ENCODE measurements around the gene ANKRD35. TPM values are rescaled to one million over a fixed set of nuclear protein-coding genes. Genes with fewer than 3 reads are reported as not detected.
"Not testable (repeated sequence)": the region's sequence is repeated elsewhere in the genome, so short reads cannot be mapped to it uniquely, and the experiment has no call there.

ANKRD35 gene
- total RNA-seq, 1 donor from 2014 or later = 0.16 TPM

DNA sequence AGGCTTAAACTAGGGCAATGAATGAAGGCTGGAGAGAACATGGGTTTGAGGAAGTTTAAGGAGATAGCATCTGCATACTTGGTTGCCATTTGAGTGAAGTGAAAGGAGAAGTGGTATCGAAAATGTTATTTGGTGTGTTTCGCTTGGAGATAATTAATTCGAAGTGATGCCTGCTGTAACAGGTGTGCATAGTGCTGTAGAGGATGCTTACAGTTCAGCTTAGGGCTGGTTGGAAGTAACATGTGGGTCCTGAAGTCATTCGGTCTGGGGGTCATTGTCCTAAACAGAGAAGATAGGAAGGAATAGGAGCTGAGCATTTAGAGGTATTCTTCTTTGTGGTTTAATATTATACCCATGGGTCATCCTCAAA is 40.5 kb downstream of the ANKRD35 start:
- peak overlapping the region; percentile 78 for H3K9ac ChIP-seq (ENCODE audit: low read length)
- H3K27ac Mint-ChIP-seq (ENCODE audit: unreplicated experiment) = no peak overlapping the region

DNA sequence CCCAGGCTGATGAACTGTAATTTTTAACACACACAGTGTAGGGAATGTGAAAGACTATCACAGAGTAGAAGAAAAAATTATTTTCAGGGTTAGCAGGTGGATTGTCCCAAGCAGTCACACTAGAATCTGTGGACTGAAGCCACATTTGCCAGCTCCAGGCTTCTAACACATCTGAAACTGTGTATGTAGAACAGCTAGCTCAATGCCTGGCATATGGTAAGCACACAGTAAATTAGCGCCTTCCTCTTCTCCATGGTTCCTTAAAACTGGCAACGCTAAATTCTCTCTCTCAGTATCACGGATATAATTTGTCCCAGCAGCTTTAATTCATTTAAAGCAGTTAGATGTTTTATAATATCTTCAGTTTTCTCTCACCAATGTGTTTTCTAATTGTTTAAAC is 42.6 kb downstream of the ANKRD35 start:
- Histone ChIP-seq H3K4me2 (ENCODE audit: low read length) (no peak overlapping the region), H3K36me3 (ENCODE audit: insufficient read depth, low read length) (peaks cover 35% of the 10 kb centered on the region), H3K9ac (ENCODE audit: low read length) (no peak overlapping the region), H3K79me2 (ENCODE audit: insufficient read depth, low read length) (no peaks in the 10 kb centered on the region), H3K27me3 (ENCODE audit: insufficient read depth, low read length) (no peaks in the 10 kb centered on the region), H3K4me1 (ENCODE audit: insufficient read depth, low read length) (peaks cover 6% of the 10 kb centered on the region), H4K20me1 (ENCODE audit: insufficient read depth, low read length) (no peaks in the 10 kb centered on the region), H3K9me3 (ENCODE audit: insufficient read depth, low read depth, low read length) (no peaks in the 10 kb centered on the region), H3K4me3 (ENCODE audit: insufficient read depth, low read depth, low read length) (no peak overlapping the region), H3K27ac (ENCODE audit: low read depth, low read length) (no peak overlapping the region), H2AFZ (ENCODE audit: low read depth, low read length) (no peak overlapping the region)
- no peak overlapping the region for H3K27ac Mint-ChIP-seq (ENCODE audit: unreplicated experiment)
- H3K27me3 Mint-ChIP-seq (ENCODE audit: low read depth, unreplicated experiment) = no peaks in the 10 kb centered on the region
- no peaks in the 10 kb centered on the region for H3K9me3 Mint-ChIP-seq (ENCODE audit: unreplicated experiment)
- no peak overlapping the region for H3K4me3 Mint-ChIP-seq (ENCODE audit: unreplicated experiment)
- TF ChIP-seq, protein P1, sequence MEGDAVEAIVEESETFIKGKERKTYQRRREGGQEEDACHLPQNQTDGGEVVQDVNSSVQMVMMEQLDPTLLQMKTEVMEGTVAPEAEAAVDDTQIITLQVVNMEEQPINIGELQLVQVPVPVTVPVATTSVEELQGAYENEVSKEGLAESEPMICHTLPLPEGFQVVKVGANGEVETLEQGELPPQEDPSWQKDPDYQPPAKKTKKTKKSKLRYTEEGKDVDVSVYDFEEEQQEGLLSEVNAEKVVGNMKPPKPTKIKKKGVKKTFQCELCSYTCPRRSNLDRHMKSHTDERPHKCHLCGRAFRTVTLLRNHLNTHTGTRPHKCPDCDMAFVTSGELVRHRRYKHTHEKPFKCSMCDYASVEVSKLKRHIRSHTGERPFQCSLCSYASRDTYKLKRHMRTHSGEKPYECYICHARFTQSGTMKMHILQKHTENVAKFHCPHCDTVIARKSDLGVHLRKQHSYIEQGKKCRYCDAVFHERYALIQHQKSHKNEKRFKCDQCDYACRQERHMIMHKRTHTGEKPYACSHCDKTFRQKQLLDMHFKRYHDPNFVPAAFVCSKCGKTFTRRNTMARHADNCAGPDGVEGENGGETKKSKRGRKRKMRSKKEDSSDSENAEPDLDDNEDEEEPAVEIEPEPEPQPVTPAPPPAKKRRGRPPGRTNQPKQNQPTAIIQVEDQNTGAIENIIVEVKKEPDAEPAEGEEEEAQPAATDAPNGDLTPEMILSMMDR (IDR thresholded peaks at IDR 0.05; ENCODE audit: insufficient read depth, low read depth, low read length) = no peak
- TF ChIP-seq EZH2 (IDR thresholded peaks at IDR 0.05; ENCODE audit: insufficient read depth, low read length) = no peak
- no peak for DNase-seq (ENCODE audit: low read depth)
- peaks cover 3% of the 10 kb centered on the region for H3K4me1 Mint-ChIP-seq (ENCODE audit: low read depth, unreplicated experiment)
- FAIRE-seq = no peak
- H3K36me3 Mint-ChIP-seq (ENCODE audit: low read depth, unreplicated experiment) = peaks cover 23% of the 10 kb centered on the region

More for the DNA sequence above, 40.5 kb downstream of the ANKRD35 start:
- Histone ChIP-seq H3K4me1 (ENCODE audit: insufficient read depth, low read length) (peaks cover 16% of the 10 kb centered on the region), H3K9me3 (ENCODE audit: insufficient read depth, low read depth, low read length) (no peaks in the 10 kb centered on the region), H3K27ac (ENCODE audit: low read depth, low read length) (no peak overlapping the region), H4K20me1 (ENCODE audit: insufficient read depth, low read length) (no peaks in the 10 kb centered on the region), H3K79me2 (ENCODE audit: insufficient read depth, low read length) (no peaks in the 10 kb centered on the region), H3K4me3 (ENCODE audit: insufficient read depth, low read depth, low read length) (peak overlapping the region; percentile 60), H3K27me3 (ENCODE audit: insufficient read depth, low read length) (no peaks in the 10 kb centered on the region), H2AFZ (ENCODE audit: low read depth, low read length) (no peak overlapping the region), H3K4me2 (ENCODE audit: low read length) (peak overlapping the region; percentile 93), H3K36me3 (ENCODE audit: insufficient read depth, low read length) (peaks cover 35% of the 10 kb centered on the region)
- H3K9me3 Mint-ChIP-seq (ENCODE audit: unreplicated experiment) = no peaks in the 10 kb centered on the region
- TF ChIP-seq, protein P1 (IDR thresholded peaks at IDR 0.05; ENCODE audit: insufficient read depth, low read depth, low read length) = no peak
- TF ChIP-seq EZH2 (IDR thresholded peaks at IDR 0.05; ENCODE audit: insufficient read depth, low read length) = no peak
- H3K4me1 Mint-ChIP-seq (ENCODE audit: low read depth, unreplicated experiment) = peaks cover 16% of the 10 kb centered on the region
- H3K36me3 Mint-ChIP-seq (ENCODE audit: low read depth, unreplicated experiment) = peaks cover 24% of the 10 kb centered on the region
- H3K27me3 Mint-ChIP-seq (ENCODE audit: low read depth, unreplicated experiment) = no peaks in the 10 kb centered on the region
- FAIRE-seq (no peak), DNase-seq (ENCODE audit: low read depth) (no peak)
- no peak overlapping the region for H3K4me3 Mint-ChIP-seq (ENCODE audit: unreplicated experiment)

DNA sequence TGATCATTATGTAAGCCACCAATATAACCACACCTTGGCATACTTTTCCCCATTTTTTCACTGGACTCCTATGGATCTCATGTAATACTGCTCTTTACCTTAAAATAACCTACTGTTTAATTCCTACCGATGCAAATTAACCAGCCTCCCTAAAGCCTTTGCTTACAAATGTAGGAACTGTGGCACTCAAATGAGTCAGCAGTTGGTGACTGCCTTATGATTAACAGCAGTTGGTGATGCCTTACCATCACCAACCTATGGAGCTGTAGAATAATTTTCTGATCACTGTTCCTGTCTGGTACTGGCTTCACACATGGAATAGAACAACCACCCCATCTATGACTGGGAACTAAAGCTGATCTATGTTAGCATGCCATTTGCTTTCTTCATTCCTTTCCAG is 48.0 kb downstream of the ANKRD35 start:
- no peaks in the 10 kb centered on the region for H4K20me1 ChIP-seq (ENCODE audit: insufficient read depth, low read length)
- Mint-ChIP-seq H3K36me3 (ENCODE audit: low read depth, unreplicated experiment) (peaks cover 23% of the 10 kb centered on the region), H3K9me3 (ENCODE audit: unreplicated experiment) (no peaks in the 10 kb centered on the region), H3K4me3 (ENCODE audit: unreplicated experiment) (no peak overlapping the region), H3K27me3 (ENCODE audit: low read depth, unreplicated experiment) (no peaks in the 10 kb centered on the region), H3K27ac (ENCODE audit: unreplicated experiment) (no peak overlapping the region), H3K4me1 (ENCODE audit: low read depth, unreplicated experiment) (no peaks in the 10 kb centered on the region)
- no peaks in the 10 kb centered on the region for H3K27me3 ChIP-seq (ENCODE audit: insufficient read depth, low read length)
- no peak overlapping the region for H2AFZ ChIP-seq (ENCODE audit: low read depth, low read length)
- TF ChIP-seq, protein P1 (IDR thresholded peaks at IDR 0.05; ENCODE audit: insufficient read depth, low read depth, low read length) = no peak
- TF ChIP-seq EZH2 (IDR thresholded peaks at IDR 0.05; ENCODE audit: insufficient read depth, low read length) = no peak
- H3K4me1 ChIP-seq (ENCODE audit: insufficient read depth, low read length) = no peaks in the 10 kb centered on the region
- H3K27ac ChIP-seq (ENCODE audit: low read depth, low read length) = no peak overlapping the region
- DNase-seq (ENCODE audit: low read depth) (no peak), FAIRE-seq (no peak)
- peaks cover 62% of the 10 kb centered on the region for H3K36me3 ChIP-seq (ENCODE audit: insufficient read depth, low read length)
- H3K4me3 ChIP-seq (ENCODE audit: insufficient read depth, low read depth, low read length) = no peak overlapping the region
- no peaks in the 10 kb centered on the region for H3K79me2 ChIP-seq (ENCODE audit: insufficient read depth, low read length)
- no peaks in the 10 kb centered on the region for H3K9me3 ChIP-seq (ENCODE audit: insufficient read depth, low read depth, low read length)
- no peak overlapping the region for H3K4me2 ChIP-seq (ENCODE audit: low read length)
- H3K9ac ChIP-seq (ENCODE audit: low read length) = no peak overlapping the region

DNA sequence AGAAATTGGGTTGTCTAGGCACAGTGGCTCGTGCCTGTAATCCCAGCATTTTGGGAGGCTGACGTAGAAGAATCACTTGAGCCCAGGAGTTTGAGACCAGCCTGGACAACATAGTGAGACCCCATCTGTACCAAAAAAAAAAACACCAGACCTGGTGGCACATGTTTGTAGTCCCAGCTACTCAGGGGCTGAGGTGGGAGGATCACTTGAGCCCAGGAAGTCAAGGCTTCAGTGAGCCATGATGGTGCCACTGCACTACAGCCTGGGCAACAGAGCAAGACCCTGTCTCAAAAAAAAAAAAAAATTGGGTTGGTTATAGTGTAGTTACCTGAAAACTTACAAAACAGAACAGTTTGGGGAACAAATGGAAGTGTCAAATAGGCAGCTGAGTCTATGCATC is 54.9 kb downstream of the ANKRD35 start:
- not testable (repeated sequence) for H3K4me3 ChIP-seq (ENCODE audit: insufficient read depth, low read depth, low read length); H2AFZ ChIP-seq (ENCODE audit: low read depth, low read length); DNase-seq (ENCODE audit: low read depth); H3K4me3 Mint-ChIP-seq (ENCODE audit: unreplicated experiment); H3K9me3 ChIP-seq (ENCODE audit: insufficient read depth, low read depth, low read length); H3K27ac Mint-ChIP-seq (ENCODE audit: unreplicated experiment); H3K9ac ChIP-seq (ENCODE audit: low read length); H3K9me3 Mint-ChIP-seq (ENCODE audit: unreplicated experiment); H3K4me2 ChIP-seq (ENCODE audit: low read length); H4K20me1 ChIP-seq (ENCODE audit: insufficient read depth, low read length); H3K4me1 Mint-ChIP-seq (ENCODE audit: low read depth, unreplicated experiment); H3K4me1 ChIP-seq (ENCODE audit: insufficient read depth, low read length); H3K27ac ChIP-seq (ENCODE audit: low read depth, low read length); H3K27me3 Mint-ChIP-seq (ENCODE audit: low read depth, unreplicated experiment); FAIRE-seq; H3K27me3 ChIP-seq (ENCODE audit: insufficient read depth, low read length)
- Histone ChIP-seq H3K36me3 (ENCODE audit: insufficient read depth, low read length) (peaks cover 56% of the 10 kb centered on the region), H3K79me2 (ENCODE audit: insufficient read depth, low read length) (peaks cover 13% of the 10 kb centered on the region)
- H3K36me3 Mint-ChIP-seq (ENCODE audit: low read depth, unreplicated experiment) = peaks cover 44% of the 10 kb centered on the region
